Measurements from ENCODE around the gene MT3.

MT3 gene

GRCh38 chr16:56629531-56629930, 40.2 kb downstream of the MT3 start:
- Histone ChIP-seq H3K27me3 (ENCODE audit: insufficient read depth, poor library complexity, severe bottlenecking) (peaks cover 56% of the 10 kb centered on the region), H3K4me3 (replicated peaks; ENCODE audit: insufficient read depth, low read length) (no peak overlapping the region), H3K27ac (replicated peaks) (no peak overlapping the region)
- TF ChIP-seq CTCF (IDR thresholded peaks at IDR 0.05; ENCODE audit: insufficient read depth, low read length) = no peak
- TF ChIP-seq GABPA (IDR thresholded peaks at IDR 0.05; ENCODE audit: low read depth) = no peak
- TF ChIP-seq SPI1 (IDR thresholded peaks at IDR 0.05; ENCODE audit: borderline replicate concordance, low read depth) = no peak
- no peak for TF ChIP-seq POLR2AphosphoS5 (IDR thresholded peaks at IDR 0.05; ENCODE audit: low read depth)
- no peak for TF ChIP-seq REST (IDR thresholded peaks at IDR 0.05; ENCODE audit: insufficient replicate concordance, low read depth)
- no peak for DNase-seq (ENCODE audit: low read depth in 1 of 2, low spot score in 1 of 2)

GRCh38 chr16:56630134-56630533, 40.8 kb downstream of the MT3 start:
- Histone ChIP-seq H3K27me3 (ENCODE audit: insufficient read depth, poor library complexity, severe bottlenecking) (peaks cover 57% of the 10 kb centered on the region), H3K27ac (replicated peaks) (no peak overlapping the region)

GRCh38 chr16:56631197-56631596, 41.9 kb downstream of the MT3 start:
- DNase-seq (ENCODE audit: low read depth in 1 of 2, low spot score in 1 of 2) = no peak
- H3K27ac ChIP-seq (replicated peaks) = no peak overlapping the region
- TF ChIP-seq GABPA (IDR thresholded peaks at IDR 0.05; ENCODE audit: low read depth) (no peak), CTCF (IDR thresholded peaks at IDR 0.05; ENCODE audit: insufficient read depth, low read length) (no peak), POLR2AphosphoS5 (IDR thresholded peaks at IDR 0.05; ENCODE audit: low read depth) (no peak), SPI1 (IDR thresholded peaks at IDR 0.05; ENCODE audit: borderline replicate concordance, low read depth) (no peak), REST (IDR thresholded peaks at IDR 0.05; ENCODE audit: insufficient replicate concordance, low read depth) (no peak)
- peaks cover 58% of the 10 kb centered on the region for H3K27me3 ChIP-seq (ENCODE audit: insufficient read depth, poor library complexity, severe bottlenecking)
- H3K4me3 ChIP-seq (replicated peaks; ENCODE audit: insufficient read depth, low read length) = no peak overlapping the region

More at GRCh38 chr16:56630134-56630533, 40.8 kb downstream of the MT3 start:
- TF ChIP-seq GABPA (IDR thresholded peaks at IDR 0.05; ENCODE audit: low read depth) (no peak), REST (IDR thresholded peaks at IDR 0.05; ENCODE audit: insufficient replicate concordance, low read depth) (no peak), CTCF (IDR thresholded peaks at IDR 0.05; ENCODE audit: insufficient read depth, low read length) (no peak), POLR2AphosphoS5 (IDR thresholded peaks at IDR 0.05; ENCODE audit: low read depth) (no peak), SPI1 (IDR thresholded peaks at IDR 0.05; ENCODE audit: borderline replicate concordance, low read depth) (no peak)
- no peak for DNase-seq (ENCODE audit: low read depth in 1 of 2, low spot score in 1 of 2)
- no peak overlapping the region for H3K4me3 ChIP-seq (replicated peaks; ENCODE audit: insufficient read depth, low read length)
